GM20000 (cell line): ENCODE measurements around the gene AGPAT4.

Experiments
- DNase-seq: peaks from one replicate; pipeline ENCODE4 v3.0.0; 2012; ENCODE audit warnings: low spot score
- CTCF ChIP-seq: IDR thresholded peaks from 2 replicates; pipeline ENCODE4 v1.5.1; 2012; ENCODE audit warnings: mild to moderate bottlenecking, control low read depth; ENCODE audit errors: extremely low read depth, missing control alignments

The AGPAT4 gene

GRCh38 chr6:161163466-161164181 lies 110.2 kb downstream of the AGPAT4 start:
- no peak for TF ChIP-seq CTCF

GRCh38 chr6:161162722-161163121 lies 111.1 kb downstream of the AGPAT4 start:
- no peak for DNase-seq
- no peak for TF ChIP-seq CTCF

More at GRCh38 chr6:161163466-161164181, 110.2 kb downstream of the AGPAT4 start:
- no peak for DNase-seq

DNA sequence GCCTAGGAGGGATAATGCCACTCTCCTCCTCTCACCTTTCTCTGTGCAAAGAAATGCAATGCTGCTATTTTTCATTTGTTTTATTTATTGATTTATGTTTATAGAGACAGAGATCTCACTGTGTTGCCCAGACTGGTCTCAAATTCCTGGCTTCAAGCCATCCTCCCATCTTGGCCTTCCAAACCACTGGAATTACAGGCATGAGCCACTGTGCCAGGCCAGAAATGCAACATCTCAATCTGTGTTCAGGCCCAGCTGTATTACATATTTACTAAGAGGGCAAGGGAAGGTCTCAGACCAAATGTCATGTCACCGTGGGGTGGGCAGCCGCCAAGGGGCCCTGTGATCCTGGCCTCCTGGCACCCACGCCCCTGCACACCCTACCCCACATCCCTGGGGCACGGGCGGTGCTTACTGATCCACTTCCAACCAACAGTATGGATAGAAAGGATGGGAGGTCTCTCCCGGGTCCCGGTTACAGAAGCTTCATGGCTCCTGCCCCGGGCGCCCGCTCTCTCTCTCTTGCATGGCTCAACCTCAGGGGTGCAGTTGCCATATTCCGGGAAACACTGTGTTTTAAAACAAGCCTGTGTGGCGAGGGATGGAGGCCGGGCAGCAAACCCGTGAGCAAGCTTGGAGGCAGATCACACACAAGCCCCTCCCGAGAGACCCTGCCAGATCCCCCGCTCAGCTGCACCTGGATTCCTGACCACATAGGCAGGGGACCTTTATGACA lies 111.8 kb downstream of the AGPAT4 start:
- no peak for TF ChIP-seq CTCF
- no peak for DNase-seq

DNA sequence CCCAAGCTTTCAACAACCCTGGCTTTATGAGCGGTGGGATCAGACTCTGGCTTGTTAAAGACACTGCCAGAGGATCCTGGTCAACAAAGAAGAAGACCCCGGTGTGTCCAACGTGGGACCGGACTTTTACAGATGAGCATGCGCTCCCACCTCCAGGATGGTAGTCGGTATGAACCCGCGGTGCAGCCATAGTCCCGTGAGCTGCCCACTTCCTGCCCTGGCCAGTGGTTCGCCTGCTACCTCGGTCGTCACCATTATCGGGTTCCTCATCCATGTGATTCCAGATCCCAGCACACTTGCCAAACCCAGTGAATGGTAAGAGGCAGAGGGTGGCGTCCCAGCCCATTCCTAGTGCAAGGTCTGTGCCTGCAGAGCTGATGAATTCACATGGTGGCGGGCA lies 112.7 kb downstream of the AGPAT4 start:
- no peak for TF ChIP-seq CTCF
- DNase-seq, result no peak

GRCh38 chr6:161154796-161155335 lies 119.0 kb downstream of the AGPAT4 start:
- no peak for TF ChIP-seq CTCF
- no peak for DNase-seq

- TF ChIP-seq CTCF, result no peak
These were observed 120.1 kb downstream of the AGPAT4 start for GRCh38 chr6:161153725-161154124.

More at GRCh38 chr6:161153725-161154124, 120.1 kb downstream of the AGPAT4 start:
- no peak for DNase-seq
